GM12878 (cell line): ENCODE measurements around the gene APLP2. TPM values are rescaled to one million over a fixed set of nuclear protein-coding genes. Genes with fewer than 3 reads are reported as not detected.

Source experiments
- ATAC-seq: fragments of 200-7000 bp; cut with Tn5 transposase; 3 replicates; pipeline ENCODE4 v1.9.1; 2020; ENCODE audit warnings: mild to moderate bottlenecking, moderate library complexity
- BruUV-seq: library from RNA; stranded (reverse); fragments of 400-500 nt; replicated peaks from 2 replicates; lab custom pipeline; 2021; lab: Mats Ljungman, UMichigan
- CTCF ChIA-PET: fragments of 300-600 bp; sonication (Branson Sonifier 250); formaldehyde crosslinking; extraction: SDS; loops from one replicate; lab custom pipeline; 2021; ENCODE audit warnings: inconsistent platforms; lab: Yijun Ruan, JAX
- POLR2A ChIA-PET: fragments of 350-600 bp; formaldehyde crosslinking; extraction: SDS; loops from one replicate; lab custom pipeline; 2021; ENCODE audit warnings: inconsistent platforms; lab: Charles Lee
- RAD21 ChIA-PET: fragments of 300-600 bp; sonication (Branson Sonifier 250); formaldehyde crosslinking; loops from one replicate; lab custom pipeline; 2023; ENCODE audit warnings: antibody characterized with exemption; ENCODE audit not compliant: unreplicated experiment; lab: Charles Lee
- SMC1A ChIA-PET: fragments of 300-600 bp; sonication (Branson Sonifier 250); formaldehyde crosslinking; loops from one replicate; lab custom pipeline; 2023; ENCODE audit not compliant: unreplicated experiment, uncharacterized antibody; lab: Charles Lee
- DNase-seq: peaks from one replicate; pipeline ENCODE4 v3.0.0-alpha.2; 2011; ENCODE audit warnings: low read depth, low spot score
- FAIRE-seq: peaks from 3 replicates; lab custom pipeline; 2011; peaks lifted over from hg19 to GRCh38; lab: Jason Lieb, UNC
- H2AFZ ChIP-seq: 2 replicates; pipeline ENCODE4 v1.6.0; 2011; ENCODE audit warnings: low read depth, low read length, control low read depth; ENCODE audit not compliant: control insufficient read depth
- H3K27ac ChIP-seq: 2 replicates; pipeline ENCODE4 v1.5.1; 2011; ENCODE audit warnings: control low read depth; ENCODE audit not compliant: control insufficient read depth, insufficient read depth
- H3K27me3 ChIP-seq, 2 experiments: replicated peaks in 1 of 2; 2 replicates each; pipeline versions ENCODE4 v1.6.0 to v1.6.1; 2011; ENCODE audit warnings: low read length in 1 of 2; ENCODE audit not compliant: control insufficient read depth in 2 of 2, insufficient read depth in 2 of 2
- H3K36me3 ChIP-seq, 2 experiments: 2 replicates each; pipeline ENCODE4 v1.5.1; 2011; ENCODE audit warnings: low read length in 1 of 2; ENCODE audit not compliant: control insufficient read depth in 2 of 2, insufficient read depth in 2 of 2
- H3K4me1 ChIP-seq: 2 replicates; pipeline ENCODE4 v1.6.1; 2011; ENCODE audit warnings: mild to moderate bottlenecking, low read length, moderate library complexity, mixed read lengths; ENCODE audit not compliant: control insufficient read depth, insufficient read depth
- H3K4me2 ChIP-seq: 2 replicates; pipeline ENCODE4 v1.6.0; 2011; ENCODE audit warnings: control low read depth; ENCODE audit not compliant: control insufficient read depth, insufficient read depth
- H3K4me3 ChIP-seq: fragments of 200-600 bp; sonication (generic); 2 replicates; pipeline ENCODE4 v1.5.1; 2016
- H3K79me2 ChIP-seq: 2 replicates; pipeline ENCODE4 v1.6.0; 2011; ENCODE audit warnings: low read length; ENCODE audit not compliant: control insufficient read depth, insufficient read depth
- H3K9ac ChIP-seq: 2 replicates; pipeline ENCODE4 v1.8.0; 2011; ENCODE audit warnings: low read length, control low read depth, mixed read lengths; ENCODE audit not compliant: control insufficient read depth, insufficient read depth
- H3K9me3 ChIP-seq: replicated peaks from 3 replicates; pipeline ENCODE4 v1.5.1; 2011; ENCODE audit warnings: mild to moderate bottlenecking, low read length; ENCODE audit not compliant: control insufficient read depth, insufficient read depth
- H4K20me1 ChIP-seq: 2 replicates; pipeline ENCODE4 v1.6.0; 2011; ENCODE audit not compliant: control insufficient read depth, insufficient read depth
- BCL3 ChIP-seq: IDR thresholded peaks from 2 replicates; pipeline ENCODE4 v1.6.1; 2011; ENCODE audit warnings: borderline replicate concordance, low read depth, mild to moderate bottlenecking, moderate library complexity, low read length; ENCODE audit not compliant: insufficient read depth, poor library complexity, severe bottlenecking
- CBX5 ChIP-seq: sonication (generic); IDR thresholded peaks from 2 replicates; pipeline ENCODE4 v1.6.1; 2016; ENCODE audit warnings: low read depth, moderate library complexity, mild to moderate bottlenecking, inconsistent platforms
- CREM ChIP-seq: IDR thresholded peaks from 2 replicates; pipeline ENCODE4 v1.6.1; 2014; ENCODE audit warnings: antibody characterized with exemption, low read depth
- E2F4 ChIP-seq: IDR thresholded peaks from 2 replicates; pipeline ENCODE4 v1.6.1; 2012; ENCODE audit warnings: low read depth, low read length, improper control_type of control experiment
- HCFC1 ChIP-seq: fragments of 150-350 bp; IDR thresholded peaks from 2 replicates; pipeline ENCODE4 v1.6.1; 2014; ENCODE audit warnings: low read length
- HDAC6 ChIP-seq: fragments of 200-600 bp; sonication (generic); IDR thresholded peaks from one replicate; pipeline ENCODE4 v1.8.0; 2017; ENCODE audit warnings: antibody characterized with exemption; ENCODE audit not compliant: unreplicated experiment
- IRF4 ChIP-seq: IDR thresholded peaks from 2 replicates; pipeline ENCODE4 v1.6.1; 2011; ENCODE audit warnings: low read depth, low read length
- NFIC ChIP-seq: IDR thresholded peaks from 2 replicates; pipeline ENCODE4 v1.6.1; 2012; ENCODE audit warnings: low read depth, mild to moderate bottlenecking, inconsistent platforms, low read length, moderate library complexity
- PAX5 ChIP-seq: IDR thresholded peaks from 2 replicates; pipeline ENCODE4 v1.6.1; 2011; ENCODE audit warnings: low read depth, low read length, borderline replicate concordance
- PBX3 ChIP-seq: IDR thresholded peaks from 2 replicates; pipeline ENCODE4 v1.6.1; 2011; ENCODE audit warnings: mild to moderate bottlenecking, low read depth, low read length, moderate library complexity; ENCODE audit not compliant: insufficient replicate concordance
- PRDM15 ChIP-seq: fragments of 450-650 bp; formaldehyde crosslinking; IDR thresholded peaks from 2 replicates; pipeline ENCODE4 v1.4.0; 2020; ENCODE audit warnings: mild to moderate bottlenecking, moderate library complexity
- RFX5 ChIP-seq: IDR thresholded peaks from 2 replicates; pipeline ENCODE4 v1.6.1; 2011; ENCODE audit warnings: low read depth, low read length, improper control_type of control experiment
- SMAD5 ChIP-seq: IDR thresholded peaks from 2 replicates; pipeline ENCODE4 v1.6.1; 2016; ENCODE audit warnings: antibody characterized with exemption, low read depth
- SREBF1 ChIP-seq: IDR thresholded peaks from 2 replicates; pipeline ENCODE4 v1.6.1; 2012; ENCODE audit warnings: mild to moderate bottlenecking, low read length
- STAT1 ChIP-seq: fragments of 450-650 bp; conservative IDR thresholded peaks from 2 replicates; pipeline ENCODE4 v1.6.1; 2014; ENCODE audit warnings: antibody characterized with exemption, mild to moderate bottlenecking
- WGBS: methylation state at CpG from one replicate; pipeline ENCODE4 v1.1.6; 2016; ENCODE audit warnings: low lambda C conversion rate; ENCODE audit not compliant: insufficient replicate concordance, insufficient coverage; ENCODE audit errors: missing lambda C conversion rate; 5-methylcytosine and 5-hydroxymethylcytosine counted together
- in situ Hi-C: fragments of 300-500 bp; cut with MboI; formaldehyde crosslinking; loops from 9 replicates; pipeline ENCODE4 v1.14.3; 2018; ENCODE audit warnings: mixed read lengths
- intact Hi-C: fragments of 100-400 bp; cut with micrococcal nuclease; formaldehyde crosslinking; loops from one replicate; pipeline ENCODE4 v1.14.2; 2022; ENCODE audit not compliant: unreplicated experiment
- polyA plus RNA-seq, 11 experiments: library from polyadenylated mRNA; depleted of rRNA in 4 of 11; unstranded in 6 of 11; stranded (reverse) in 5 of 11; fragments of >200 nt; fragmentation: Nextera tagmentation in 4 of 11; fragmentation: Illumina TruSeq in 1 of 11; extraction: Ambion mirVana in 4 of 11; extraction: Trizol in 1 of 11; gene quantifications; 1 replicate in 1 of 11; 2 replicates in 10 of 11; pipeline versions ENCODE4 v1.2.1 to v1.2.3, GENCODE V29; 2011 to 2016; ENCODE audit warnings: inconsistent platforms in 2 of 11, missing spikeins in 2 of 11, low read depth in 1 of 11
- total RNA-seq, 4 experiments: library from RNA; depleted of rRNA in 3 of 4; stranded (reverse); fragments of >200 nt in 3 of 4; fragmentation: Illumina TruSeq in 1 of 4; extraction: Trizol in 1 of 4; gene quantifications; 2 replicates each; pipeline versions ENCODE4 v1.2.1 to v1.2.3, GENCODE V29; 2013 to 2021

Gene APLP2
- total and polyA plus RNA-seq, 10 of the 15 experiments (the other 5 are each of a cell fraction or from before 2014, with no cell fraction given) = 2.3 to 38.8 (median 21.3) TPM

GRCh38 chr11:130157101-130157500 lies 87.4 kb downstream of the APLP2 start (continued):
- no peak for TF ChIP-seq E2F4

- H4K20me1 ChIP-seq = no peaks in the 10 kb centered on the region; the same call in 1 of the 2 replicates
- no peak for DNase-seq
- RAD21 ChIA-PET = interaction anchor here (0.7 to 1.5 kb wide), 3 partner anchors 8 to 26 kb away, joined by 3 to 6 read pairs (median 5); no protein-coding TSS in a partner anchor
- H3K9ac ChIP-seq = no peak overlapping the region
- no peak overlapping the region for H2AFZ ChIP-seq
- no peak overlapping the region for H3K27ac ChIP-seq
- H3K79me2 ChIP-seq = no peaks in the 10 kb centered on the region
- 17% methylated on average over 3 of the region's 3 CpGs for WGBS
- no peaks in the 10 kb centered on the region for H3K9me3 ChIP-seq
- CTCF ChIA-PET = interaction anchor here (0.6 to 1.2 kb wide), 2 partner anchors 25 to 730 kb away, joined by 3 to 4 read pairs; no protein-coding TSS in a partner anchor
- in situ Hi-C loops (no loop called here), intact Hi-C loops (no loop called here)
- no peak overlapping the region for H3K4me2 ChIP-seq
- no peak for ATAC-seq
- no peaks in the 10 kb centered on the region for H3K36me3 ChIP-seq
- SMC1A ChIA-PET = interaction anchor here (1.0 kb wide), 1 partner anchor 8 kb away, joined by 3 read pairs; no protein-coding TSS in a partner anchor
- no TSS peak for BruUV-seq
- no peak overlapping the region for H3K4me3 ChIP-seq
- POLR2A ChIA-PET = no interaction called here
- peaks cover 16 to 17% of the 10 kb centered on the region in 2 experiments for H3K27me3 ChIP-seq
- H3K4me1 ChIP-seq = peaks cover 13% of the 10 kb centered on the region; the same call in 1 of the 2 replicates
- no peak for FAIRE-seq
- TF ChIP-seq IRF4 = no peak
- no peak for TF ChIP-seq SREBF1
- TF ChIP-seq CREM = no peak
- no peak for TF ChIP-seq RFX5
- no peak for TF ChIP-seq PRDM15
- TF ChIP-seq PBX3 = no peak
- no peak for TF ChIP-seq HDAC6
- TF ChIP-seq PAX5 = no peak
- no peak for TF ChIP-seq STAT1
- no peak for TF ChIP-seq HCFC1
- TF ChIP-seq SMAD5 = no peak
- no peak for TF ChIP-seq NFIC
- TF ChIP-seq BCL3 = no peak
- no peak for TF ChIP-seq CBX5
These were observed 88.1 kb downstream of the APLP2 start for GRCh38 chr11:130157840-130158239.
